Hepatocyte (in vitro differentiated cells): Measurements from ENCODE around the gene SMIM41. TPM values are rescaled to one million over a fixed set of nuclear protein-coding genes. Genes with fewer than 3 reads are reported as not detected.

Experiments
- DNase-seq: peaks from one replicate; pipeline ENCODE4 v3.0.0-alpha.2; 2016; ENCODE audit warnings: low spot score
- H2AFZ ChIP-seq: fragments of 200-600 bp; sonication (generic); 2 replicates; pipeline ENCODE4 v1.6.0; 2016; ENCODE audit warnings: antibody characterized with exemption, mild to moderate bottlenecking
- H3K27ac ChIP-seq: fragments of 200-600 bp; sonication (generic); 2 replicates; pipeline ENCODE4 v1.5.1; 2016; ENCODE audit warnings: mild to moderate bottlenecking
- H3K27me3 ChIP-seq: fragments of 200-600 bp; sonication (generic); 2 replicates; pipeline ENCODE4 v1.6.1; 2016
- H3K36me3 ChIP-seq: fragments of 200-600 bp; sonication (generic); replicated peaks from 2 replicates; pipeline ENCODE4 v1.5.1; 2016; ENCODE audit warnings: low read depth; ENCODE audit not compliant: insufficient read depth
- H3K4me1 ChIP-seq: fragments of 200-600 bp; sonication (generic); 2 replicates; pipeline ENCODE4 v1.5.1; 2016; ENCODE audit warnings: mild to moderate bottlenecking, moderate library complexity; ENCODE audit not compliant: insufficient read depth
- H3K4me2 ChIP-seq: fragments of 200-600 bp; sonication (generic); 2 replicates; pipeline ENCODE4 v1.6.0; 2016
- H3K4me3 ChIP-seq: fragments of 200-600 bp; sonication (generic); 2 replicates; pipeline ENCODE4 v1.5.1; 2016; ENCODE audit warnings: mild to moderate bottlenecking
- H3K79me2 ChIP-seq: fragments of 200-600 bp; sonication (generic); 2 replicates; pipeline ENCODE4 v1.6.0; 2017; ENCODE audit warnings: mild to moderate bottlenecking
- H3K9me2 ChIP-seq: fragments of 200-600 bp; sonication (generic); replicated peaks from 2 replicates; pipeline ENCODE4 v1.6.0; 2017; ENCODE audit warnings: mild to moderate bottlenecking; ENCODE audit not compliant: insufficient read depth
- H3K9me3 ChIP-seq: fragments of 200-600 bp; sonication (generic); 2 replicates; pipeline ENCODE4 v1.5.1; 2016; ENCODE audit warnings: low read depth, mild to moderate bottlenecking
- H4K20me1 ChIP-seq: fragments of 200-600 bp; sonication (generic); 2 replicates; pipeline ENCODE4 v1.6.0; 2016; ENCODE audit warnings: mild to moderate bottlenecking; ENCODE audit not compliant: insufficient read depth, poor library complexity, severe bottlenecking
- CTCF ChIP-seq: fragments of 200-600 bp; sonication (generic); IDR thresholded peaks from 2 replicates; pipeline ENCODE4 v1.5.1; 2016; ENCODE audit warnings: antibody characterized with exemption, mild to moderate bottlenecking; ENCODE audit not compliant: poor library complexity
- EZH2 ChIP-seq: fragments of 200-600 bp; sonication (generic); IDR thresholded peaks from 2 replicates; pipeline ENCODE4 v1.6.1; 2016; ENCODE audit warnings: antibody characterized with exemption, mild to moderate bottlenecking, borderline replicate concordance
- EZH2phosphoT487 ChIP-seq: fragments of 200-600 bp; sonication (generic); IDR thresholded peaks from one replicate; pipeline ENCODE4 v1.6.1; 2018; ENCODE audit warnings: antibody characterized with exemption, mild to moderate bottlenecking, low read depth, moderate library complexity; ENCODE audit not compliant: unreplicated experiment, severe bottlenecking
- WGBS: methylation state at CpG from one replicate; pipeline ENCODE4 v1.1.6; 2016; ENCODE audit warnings: low lambda C conversion rate; ENCODE audit errors: missing lambda C conversion rate; 5-methylcytosine and 5-hydroxymethylcytosine counted together
- polyA plus RNA-seq: library from polyadenylated mRNA; unstranded; fragments of >200 nt; fragmentation: Nextera tagmentation; extraction: Ambion mirVana; gene quantifications from 2 replicates; pipeline ENCODE4 v1.2.1, GENCODE V29; 2016
- total RNA-seq: library from RNA; depleted of rRNA; stranded (reverse); fragments of >200 nt; gene quantifications from 2 replicates; pipeline ENCODE4 v1.2.3, GENCODE V29; 2014

SMIM41 gene
- total and polyA plus RNA-seq, 2 experiments from 2014 or later, result not detected

GRCh38 chr12:52156311-52156710 lies 76.8 kb downstream of the SMIM41 start:
- no peaks in the 10 kb centered on the region for H3K27me3 ChIP-seq
- no peak overlapping the region for H2AFZ ChIP-seq
- H3K36me3 ChIP-seq, result no peaks in the 10 kb centered on the region
- 87% methylated on average over 4 of the region's 4 CpGs for WGBS
- no peak overlapping the region for H3K27ac ChIP-seq
- no peaks in the 10 kb centered on the region for H3K9me2 ChIP-seq
- no peak for TF ChIP-seq CTCF
- no peak for TF ChIP-seq EZH2phosphoT487
- TF ChIP-seq EZH2, result no peak
- H3K9me3 ChIP-seq, result no peaks in the 10 kb centered on the region
- DNase-seq, result no peak
- no peak overlapping the region for H3K4me3 ChIP-seq
- no peaks in the 10 kb centered on the region for H4K20me1 ChIP-seq
- no peaks in the 10 kb centered on the region for H3K79me2 ChIP-seq
- H3K4me2 ChIP-seq, result no peak overlapping the region
- peaks cover 17% of the 10 kb centered on the region for H3K4me1 ChIP-seq

GRCh38 chr12:52156757-52157565 lies 77.5 kb downstream of the SMIM41 start:
- TF ChIP-seq EZH2 (no peak), CTCF (peak; percentile 97)
- no peak overlapping the region for H2AFZ ChIP-seq
- peaks cover 15% of the 10 kb centered on the region for H3K4me1 ChIP-seq
- H3K9me3 ChIP-seq, result no peaks in the 10 kb centered on the region
- no peaks in the 10 kb centered on the region for H4K20me1 ChIP-seq
- no peaks in the 10 kb centered on the region for H3K79me2 ChIP-seq
- no peaks in the 10 kb centered on the region for H3K9me2 ChIP-seq
- H3K27ac ChIP-seq, result no peak overlapping the region
- no peak overlapping the region for H3K4me2 ChIP-seq
- DNase-seq, result peak; percentile 86
- H3K4me3 ChIP-seq, result no peak overlapping the region
- no peaks in the 10 kb centered on the region for H3K36me3 ChIP-seq
- 52% methylated on average over 15 of the region's 15 CpGs for WGBS
- no peaks in the 10 kb centered on the region for H3K27me3 ChIP-seq

GRCh38 chr12:52157566-52158150 lies 78.2 kb downstream of the SMIM41 start:
- Histone ChIP-seq H3K36me3 (no peaks in the 10 kb centered on the region), H3K9me2 (no peaks in the 10 kb centered on the region), H3K4me2 (no peak overlapping the region), H3K27ac (no peak overlapping the region), H3K4me3 (no peak overlapping the region), H2AFZ (no peak overlapping the region), H3K79me2 (no peaks in the 10 kb centered on the region), H3K9me3 (no peaks in the 10 kb centered on the region), H3K4me1 (peaks cover 9% of the 10 kb centered on the region), H3K27me3 (no peaks in the 10 kb centered on the region), H4K20me1 (no peaks in the 10 kb centered on the region)
- TF ChIP-seq CTCF (no peak), EZH2phosphoT487 (no peak), EZH2 (no peak)
- no peak for DNase-seq
- WGBS, result 82% methylated on average over 5 of the region's 5 CpGs

Other genes with a start within 250 kb of the SMIM41 start
- gene FIGNL2, start 231.0 kb upstream of the SMIM41 start, total RNA-seq, result 2.1 and 3.2 TPM in 2 replicates
- gene FIGNL2, start 231.0 kb upstream of the SMIM41 start, polyA plus RNA-seq, result 1.1 and 1.9 TPM in 2 replicates
- not detected in 2 replicates for gene ANKRD33, start 191.6 kb upstream of the SMIM41 start, total RNA-seq
- gene ANKRD33, start 191.6 kb upstream of the SMIM41 start, polyA plus RNA-seq, result 0.12 and 0.29 TPM in 2 replicates
- 4.6 and 11.6 TPM in 2 replicates for gene ACVRL1, start 172.2 kb upstream of the SMIM41 start, total RNA-seq
- gene ACVRL1, start 172.2 kb upstream of the SMIM41 start, polyA plus RNA-seq, result 1.4 and 2.4 TPM in 2 replicates
- 16.3 and 22.4 TPM in 2 replicates for gene ACVR1B, start 128.0 kb upstream of the SMIM41 start, total RNA-seq
- 4.8 and 5.7 TPM in 2 replicates for gene ACVR1B, start 128.0 kb upstream of the SMIM41 start, polyA plus RNA-seq
- 4.0 and 8.0 TPM in 2 replicates for gene TAMALIN, start 72.8 kb upstream of the SMIM41 start, total RNA-seq
- gene TAMALIN, start 72.8 kb upstream of the SMIM41 start, polyA plus RNA-seq, result 9.9 and 17.0 TPM in 2 replicates
- 39.2 and 59.2 TPM in 2 replicates for gene NR4A1, start 28.3 kb upstream of the SMIM41 start, total RNA-seq
- 131 and 165 TPM in 2 replicates for gene NR4A1, start 28.3 kb upstream of the SMIM41 start, polyA plus RNA-seq
- 55.9 and 61.6 TPM in 2 replicates for gene ATG101, start 9.7 kb upstream of the SMIM41 start, total RNA-seq
- 52.0 and 57.7 TPM in 2 replicates for gene ATG101, start 9.7 kb upstream of the SMIM41 start, polyA plus RNA-seq
- 0.28 and 0.77 TPM in 2 replicates for gene KRT80, start 112.3 kb downstream of the SMIM41 start, total RNA-seq
- 1.2 and 1.5 TPM in 2 replicates for gene KRT80, start 112.3 kb downstream of the SMIM41 start, polyA plus RNA-seq
- 12.6 and 27.1 TPM in 2 replicates for gene KRT7, start 153.5 kb downstream of the SMIM41 start, total RNA-seq
- gene KRT7, start 153.5 kb downstream of the SMIM41 start, polyA plus RNA-seq, result 33.3 and 80.2 TPM in 2 replicates
- gene KRT86, start 194.9 kb downstream of the SMIM41 start, total RNA-seq, result not detected in 2 replicates
- 0.40 TPM in 1 of 2 replicates, not detected in the other for gene KRT86, start 194.9 kb downstream of the SMIM41 start, polyA plus RNA-seq
- gene KRT81, start 211.8 kb downstream of the SMIM41 start, total RNA-seq, result not detected in 2 replicates
- gene KRT81, start 211.8 kb downstream of the SMIM41 start, polyA plus RNA-seq, result not detected in 2 replicates
- not detected in 2 replicates for gene KRT83, start 241.7 kb downstream of the SMIM41 start, total RNA-seq
- gene KRT83, start 241.7 kb downstream of the SMIM41 start, polyA plus RNA-seq, result not detected in 2 replicates